Caco-2 (cell line): ENCODE measurements around the gene ROBO1. TPM values are rescaled to one million over a fixed set of nuclear protein-coding genes. Genes with fewer than 3 reads are reported as not detected.

Experiments
- BruUV-seq: library from RNA; stranded (reverse); fragments of 400-500 nt; replicated peaks from 2 replicates; lab custom pipeline; 2021; lab: Mats Ljungman, UMichigan
- CTCF ChIA-PET: fragments of 300-600 bp; sonication (Branson Sonifier 250); formaldehyde crosslinking; loops from one replicate; lab custom pipeline; 2022; ENCODE audit warnings: antibody characterized with exemption; lab: Charles Lee
- POLR2A ChIA-PET: fragments of 300-600 bp; sonication (Branson Sonifier 250); formaldehyde crosslinking; loops from one replicate; lab custom pipeline; 2022; ENCODE audit warnings: antibody characterized with exemption; lab: Charles Lee
- DNase-seq, 2 experiments: peaks; one replicate each; pipeline versions ENCODE4 v3.0.0 to v3.0.0-alpha.2; 2020 to 2022
- H3K27me3 ChIP-seq: replicated peaks from 2 replicates; pipeline ENCODE4 v1.6.0; 2011; ENCODE audit warnings: low read length; ENCODE audit not compliant: control insufficient read depth, insufficient read depth
- H3K36me3 ChIP-seq: 2 replicates; pipeline ENCODE4 v1.5.1; 2011; ENCODE audit warnings: low read length; ENCODE audit not compliant: control insufficient read depth, insufficient read depth
- H3K4me1 ChIP-seq: fragments of 250-450 bp; sonication (Bioruptor Pico); 2 replicates; pipeline ENCODE4 v1.5.1; 2020; ENCODE audit warnings: mild to moderate bottlenecking
- H3K4me3 ChIP-seq: 2 replicates; pipeline ENCODE4 v1.5.1; 2011; ENCODE audit warnings: low read depth, mild to moderate bottlenecking, control low read depth, low read length
- H3K9me3 ChIP-seq: fragments of 250-450 bp; sonication (Bioruptor Pico); 2 replicates; pipeline ENCODE4 v1.5.1; 2020; ENCODE audit warnings: mild to moderate bottlenecking, moderate library complexity
- H3K27ac Mint-ChIP-seq: one replicate; pipeline ENCODE4 v1.8.0; 2022; ENCODE audit warnings: mixed read lengths; ENCODE audit not compliant: unreplicated experiment
- H3K27me3 Mint-ChIP-seq: one replicate; pipeline ENCODE4 v1.8.0; 2022; ENCODE audit warnings: mixed read lengths; ENCODE audit not compliant: insufficient read depth, unreplicated experiment
- H3K36me3 Mint-ChIP-seq: one replicate; pipeline ENCODE4 v1.8.0; 2022; ENCODE audit warnings: mild to moderate bottlenecking, mixed read lengths; ENCODE audit not compliant: insufficient read depth, unreplicated experiment
- H3K4me1 Mint-ChIP-seq: one replicate; pipeline ENCODE4 v1.8.0; 2022; ENCODE audit warnings: low read depth, mixed read lengths; ENCODE audit not compliant: unreplicated experiment
- H3K4me3 Mint-ChIP-seq: one replicate; pipeline ENCODE4 v1.8.0; 2022; ENCODE audit warnings: mild to moderate bottlenecking, moderate library complexity, mixed read lengths; ENCODE audit not compliant: unreplicated experiment
- H3K9me3 Mint-ChIP-seq: one replicate; pipeline ENCODE4 v1.8.0; 2022; ENCODE audit warnings: mixed read lengths; ENCODE audit not compliant: unreplicated experiment
- intact Hi-C: fragments of 100-400 bp; cut with micrococcal nuclease; formaldehyde crosslinking; loops from one replicate; pipeline ENCODE4 v1.10.0; 2022; ENCODE audit not compliant: unreplicated experiment
- total RNA-seq: library from RNA; stranded (reverse); gene quantifications from 2 replicates; pipeline ENCODE4 v1.2.3, GENCODE V29; 2022
- TF ChIP-seq, protein P1 (sequence below), 2 experiments: fragments of 200-600 bp in 1 of 2; IDR thresholded peaks; 1 replicate in 1 of 2; 2 replicates in 1 of 2; pipeline versions ENCODE4 v1.5.1 to v1.8.0; 2011 to 2022; ENCODE audit warnings: antibody characterized with exemption in 1 of 2, control low read depth in 1 of 2, inconsistent platforms in 1 of 2, low read depth in 1 of 2, low read length in 1 of 2, mild to moderate bottlenecking in 1 of 2, moderate library complexity in 1 of 2; ENCODE audit not compliant: insufficient read depth in 1 of 2, severe bottlenecking in 1 of 2, unreplicated experiment in 1 of 2

ROBO1 gene
- total RNA-seq, 1 experiment from 2014 or later: 1.8 TPM

DNA sequence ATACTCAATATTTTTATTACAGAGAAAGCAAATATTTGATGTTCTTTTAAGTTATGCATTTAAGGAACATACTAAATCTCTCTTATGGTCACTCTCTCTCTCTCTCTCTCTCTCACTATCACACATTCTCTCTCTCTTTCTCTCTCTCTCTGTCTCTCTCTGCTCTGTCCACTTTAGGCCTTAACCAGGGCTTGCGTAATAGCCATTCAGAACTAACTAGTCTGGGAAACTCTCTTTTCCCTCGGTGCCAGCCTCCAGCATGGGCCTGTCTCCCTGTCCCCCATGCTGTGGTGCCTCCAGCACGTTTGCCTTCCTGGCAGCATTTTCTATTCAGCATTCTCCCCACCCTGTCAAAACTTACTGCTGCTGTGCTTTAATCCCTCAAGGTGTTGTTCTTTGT lies 389.7 kb downstream of the ROBO1 start:
- H3K27me3 ChIP-seq: no peaks in the 10 kb centered on the region
- H3K4me1 ChIP-seq: no peaks in the 10 kb centered on the region
- TF ChIP-seq, protein P1, sequence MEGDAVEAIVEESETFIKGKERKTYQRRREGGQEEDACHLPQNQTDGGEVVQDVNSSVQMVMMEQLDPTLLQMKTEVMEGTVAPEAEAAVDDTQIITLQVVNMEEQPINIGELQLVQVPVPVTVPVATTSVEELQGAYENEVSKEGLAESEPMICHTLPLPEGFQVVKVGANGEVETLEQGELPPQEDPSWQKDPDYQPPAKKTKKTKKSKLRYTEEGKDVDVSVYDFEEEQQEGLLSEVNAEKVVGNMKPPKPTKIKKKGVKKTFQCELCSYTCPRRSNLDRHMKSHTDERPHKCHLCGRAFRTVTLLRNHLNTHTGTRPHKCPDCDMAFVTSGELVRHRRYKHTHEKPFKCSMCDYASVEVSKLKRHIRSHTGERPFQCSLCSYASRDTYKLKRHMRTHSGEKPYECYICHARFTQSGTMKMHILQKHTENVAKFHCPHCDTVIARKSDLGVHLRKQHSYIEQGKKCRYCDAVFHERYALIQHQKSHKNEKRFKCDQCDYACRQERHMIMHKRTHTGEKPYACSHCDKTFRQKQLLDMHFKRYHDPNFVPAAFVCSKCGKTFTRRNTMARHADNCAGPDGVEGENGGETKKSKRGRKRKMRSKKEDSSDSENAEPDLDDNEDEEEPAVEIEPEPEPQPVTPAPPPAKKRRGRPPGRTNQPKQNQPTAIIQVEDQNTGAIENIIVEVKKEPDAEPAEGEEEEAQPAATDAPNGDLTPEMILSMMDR (IDR thresholded peaks at IDR 0.05; ENCODE audit: insufficient read depth in 1 of 2, low read depth in 1 of 2, low read length in 1 of 2, severe bottlenecking in 1 of 2, unreplicated experiment in 1 of 2): no peak
- no peak overlapping the region for H3K4me3 ChIP-seq
- no peaks in the 10 kb centered on the region for H3K36me3 ChIP-seq
- Mint-ChIP-seq H3K27ac (no peak overlapping the region), H3K4me3 (no peak overlapping the region), H3K36me3 (no peaks in the 10 kb centered on the region), H3K9me3 (no peaks in the 10 kb centered on the region), H3K27me3 (peaks cover 4% of the 10 kb centered on the region), H3K4me1 (no peaks in the 10 kb centered on the region)
- POLR2A ChIA-PET: no interaction called here
- BruUV-seq: no TSS peak
- CTCF ChIA-PET: no interaction called here
- intact Hi-C loops: no loop called here
- no peak for DNase-seq
- no peaks in the 10 kb centered on the region for H3K9me3 ChIP-seq

DNA sequence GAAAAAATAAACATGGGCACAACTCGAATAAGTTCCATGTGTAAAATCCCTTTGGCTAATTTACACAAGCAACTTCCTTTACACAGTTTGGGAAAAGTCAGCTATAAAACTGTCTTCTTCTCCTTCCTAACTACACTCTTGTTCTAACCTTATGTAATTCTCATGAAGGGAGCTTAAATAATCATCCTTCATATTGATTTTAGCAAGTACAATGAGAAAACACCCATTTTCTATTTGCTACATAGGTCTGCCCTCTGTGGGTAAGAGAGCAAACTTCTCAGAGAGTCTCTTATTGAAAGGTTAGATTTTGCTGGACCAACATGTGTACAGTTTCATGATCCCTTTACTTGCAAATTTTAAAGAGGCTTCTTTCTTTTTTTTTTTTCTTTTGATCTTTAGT lies 398.5 kb downstream of the ROBO1 start:
- CTCF ChIA-PET: no interaction called here
- DNase-seq: no peak
- TF ChIP-seq, protein P1 (IDR thresholded peaks at IDR 0.05; ENCODE audit: insufficient read depth in 1 of 2, low read depth in 1 of 2, low read length in 1 of 2, severe bottlenecking in 1 of 2, unreplicated experiment in 1 of 2): no peak

GRCh38 chr3:79368403-79368802 lies 399.4 kb downstream of the ROBO1 start:
- Histone ChIP-seq H3K9me3 (no peaks in the 10 kb centered on the region), H3K27me3 (no peaks in the 10 kb centered on the region), H3K36me3 (no peaks in the 10 kb centered on the region), H3K4me1 (no peaks in the 10 kb centered on the region), H3K4me3 (no peak overlapping the region)
- no peak for DNase-seq
- BruUV-seq: no TSS peak
- intact Hi-C loops: no loop called here
- no peaks in the 10 kb centered on the region for H3K4me1 Mint-ChIP-seq
- no peak overlapping the region for H3K27ac Mint-ChIP-seq
- ChIA-PET CTCF (no interaction called here), POLR2A (no interaction called here)
- no peak overlapping the region for H3K4me3 Mint-ChIP-seq
- H3K9me3 Mint-ChIP-seq: no peaks in the 10 kb centered on the region
- TF ChIP-seq, protein P1 (IDR thresholded peaks at IDR 0.05; ENCODE audit: insufficient read depth in 1 of 2, low read depth in 1 of 2, low read length in 1 of 2, severe bottlenecking in 1 of 2, unreplicated experiment in 1 of 2): no peak
- H3K36me3 Mint-ChIP-seq: no peaks in the 10 kb centered on the region
- peaks cover 5% of the 10 kb centered on the region for H3K27me3 Mint-ChIP-seq

More for the DNA sequence above, 398.5 kb downstream of the ROBO1 start:
- Mint-ChIP-seq H3K4me1 (no peaks in the 10 kb centered on the region), H3K4me3 (no peak overlapping the region), H3K36me3 (no peaks in the 10 kb centered on the region), H3K27me3 (peaks cover 5% of the 10 kb centered on the region), H3K9me3 (no peaks in the 10 kb centered on the region), H3K27ac (no peak overlapping the region)
- no peaks in the 10 kb centered on the region for H3K27me3 ChIP-seq
- H3K9me3 ChIP-seq: no peaks in the 10 kb centered on the region
- no peak overlapping the region for H3K4me3 ChIP-seq
- POLR2A ChIA-PET: no interaction called here
- intact Hi-C loops: no loop called here
- BruUV-seq: no TSS peak
- no peaks in the 10 kb centered on the region for H3K4me1 ChIP-seq
- H3K36me3 ChIP-seq: no peaks in the 10 kb centered on the region
